Measurements from ENCODE around the gene CMTM1.

- TF ChIP-seq EP300 (IDR thresholded peaks at IDR 0.05) (no peak), POLR2A (IDR thresholded peaks at IDR 0.05) (no peak), CTCF (IDR thresholded peaks at IDR 0.05) (no peak)
Observed at GRCh38 chr16:66522816-66523590, 43.2 kb upstream of the CMTM1 start.

All from sigmoid colon (tissue), 4 donors.